Keratinocyte (primary cell): ENCODE measurements around the gene SCN1B. TPM values are rescaled to one million over a fixed set of nuclear protein-coding genes. Genes with fewer than 3 reads are reported as not detected.

ENCODE experiments used
- DNase-seq: peaks from one replicate; pipeline ENCODE4 v3.0.0-alpha.2; 2011; ENCODE audit warnings: low read depth, missing footprints, low spot score
- FAIRE-seq: peaks from 2 replicates; lab custom pipeline; 2011; peaks lifted over from hg19 to GRCh38; lab: Jason Lieb, UNC
- H2AFZ ChIP-seq: 2 replicates; pipeline ENCODE4 v1.6.0; 2012; ENCODE audit warnings: low read length, control low read depth, inconsistent platforms; ENCODE audit not compliant: control insufficient read depth
- H3K27ac ChIP-seq: 2 replicates; pipeline ENCODE4 v1.5.1; 2011; ENCODE audit warnings: low read length; ENCODE audit not compliant: control insufficient read depth, insufficient read depth
- H3K27me3 ChIP-seq: 3 replicates; pipeline ENCODE4 v1.6.0; 2011; ENCODE audit warnings: low read length; ENCODE audit not compliant: control insufficient read depth, insufficient read depth; ENCODE audit errors: extremely low read depth
- H3K36me3 ChIP-seq, 2 experiments: 2 replicates in 1 of 2; 3 replicates in 1 of 2; pipeline ENCODE4 v1.5.1; 2011; ENCODE audit warnings: low read length in 2 of 2, mild to moderate bottlenecking in 1 of 2; ENCODE audit not compliant: control insufficient read depth in 2 of 2, insufficient read depth in 2 of 2; ENCODE audit errors: extremely low read depth in 1 of 2
- H3K4me1 ChIP-seq: 3 replicates; pipeline ENCODE4 v1.5.1; 2011; ENCODE audit warnings: low read length; ENCODE audit not compliant: control insufficient read depth, insufficient read depth; ENCODE audit errors: extremely low read depth
- H3K4me2 ChIP-seq: 3 replicates; pipeline ENCODE4 v1.6.0; 2011; ENCODE audit warnings: low read depth, low read length; ENCODE audit not compliant: control insufficient read depth, insufficient read depth; ENCODE audit errors: extremely low read depth
- H3K4me3 ChIP-seq, 3 experiments: fragments of 200-600 bp in 1 of 3; sonication (generic) in 1 of 3; 2 replicates in 2 of 3; 3 replicates in 1 of 3; pipeline ENCODE4 v1.5.1; 2011 to 2016; ENCODE audit warnings: low read length in 3 of 3, mild to moderate bottlenecking in 3 of 3, control low read depth in 2 of 3, inconsistent platforms in 1 of 3, low read depth in 1 of 3, mixed read lengths in 1 of 3, mixed run types in 1 of 3, moderate library complexity in 1 of 3; ENCODE audit not compliant: control insufficient read depth in 2 of 3, insufficient read depth in 2 of 3; ENCODE audit errors: extremely low read depth in 1 of 3
- H3K79me2 ChIP-seq: 2 replicates; pipeline ENCODE4 v1.6.0; 2012; ENCODE audit warnings: low read length; ENCODE audit not compliant: control insufficient read depth, insufficient read depth
- H3K9ac ChIP-seq: 3 replicates; pipeline ENCODE4 v1.6.0; 2011; ENCODE audit warnings: low read length; ENCODE audit not compliant: control insufficient read depth, insufficient read depth; ENCODE audit errors: extremely low read depth
- H3K9me1 ChIP-seq: 3 replicates; pipeline ENCODE4 v1.6.0; 2011; ENCODE audit warnings: low read length; ENCODE audit not compliant: control insufficient read depth, insufficient read depth; ENCODE audit errors: extremely low read depth
- H3K9me3 ChIP-seq: 2 replicates; pipeline ENCODE4 v1.5.1; 2012; ENCODE audit warnings: low read depth, low read length; ENCODE audit not compliant: control insufficient read depth
- H4K20me1 ChIP-seq: 3 replicates; pipeline ENCODE4 v1.6.0; 2011; ENCODE audit warnings: low read length; ENCODE audit not compliant: control insufficient read depth, insufficient read depth; ENCODE audit errors: extremely low read depth
- EZH2 ChIP-seq: IDR thresholded peaks from one replicate; pipeline ENCODE4 v1.6.1; 2012; ENCODE audit warnings: inconsistent platforms, mild to moderate bottlenecking, low read length, moderate library complexity
- dilution Hi-C: fragments of 300-500 bp; cut with MboI; formaldehyde crosslinking; loops from one replicate; pipeline ENCODE4 v1.7.0; 2020; ENCODE audit warnings: low sequenced_read_pairs; ENCODE audit not compliant: extremely low pct_ligation_motif_present
- polyA plus RNA-seq, 5 experiments: library from polyadenylated mRNA; depleted of rRNA in 3 of 5; stranded (reverse) in 3 of 5; stranded (forward) in 1 of 5; unstranded in 1 of 5; fragments of >200 nt; gene quantifications; 1 replicate in 1 of 5; 2 replicates in 3 of 5; 3 replicates in 1 of 5; pipeline versions ENCODE4 v1.2.1 to v1.2.3, GENCODE V29; 2011 to 2012; ENCODE audit warnings: missing spikeins in 2 of 5, low read depth in 1 of 5, low replicate concordance in 1 of 5
- TF ChIP-seq, protein P1 (sequence below), 3 experiments: IDR thresholded peaks in 1 of 3; conservative IDR thresholded peaks in 1 of 3; optimal IDR thresholded peaks in 1 of 3; 2 replicates in 2 of 3; 3 replicates in 1 of 3; pipeline versions ENCODE3 to v1.5.1; 2011; ENCODE audit warnings: low read length in 3 of 3, mild to moderate bottlenecking in 3 of 3, moderate library complexity in 2 of 3, control low read depth in 1 of 3, inconsistent platforms in 1 of 3; ENCODE audit not compliant: insufficient read depth in 2 of 3; ENCODE audit errors: extremely low read depth in 1 of 3

SCN1B gene
- polyA plus RNA-seq, 1 donor (not counting 4 experiments of a cell fraction or from before 2014, with no cell fraction given) = 0.30 TPM

- Histone ChIP-seq H2AFZ (no peak overlapping the region), H3K9me1 (no peaks in the 10 kb centered on the region), H3K79me2 (no peaks in the 10 kb centered on the region), H3K27me3 (peaks cover 10% of the 10 kb centered on the region), H3K27ac (no peak overlapping the region), H3K4me1 (peaks cover 2% of the 10 kb centered on the region), H3K4me3 (no peak overlapping the region), H4K20me1 (no peaks in the 10 kb centered on the region), H3K4me2 (no peak overlapping the region), H3K9ac (no peak overlapping the region), H3K9me3 (no peaks in the 10 kb centered on the region), H3K36me3 (no peaks in the 10 kb centered on the region)
- dilution Hi-C loops = no loop called here
- TF ChIP-seq EZH2 = no peak
- TF ChIP-seq, protein P1, sequence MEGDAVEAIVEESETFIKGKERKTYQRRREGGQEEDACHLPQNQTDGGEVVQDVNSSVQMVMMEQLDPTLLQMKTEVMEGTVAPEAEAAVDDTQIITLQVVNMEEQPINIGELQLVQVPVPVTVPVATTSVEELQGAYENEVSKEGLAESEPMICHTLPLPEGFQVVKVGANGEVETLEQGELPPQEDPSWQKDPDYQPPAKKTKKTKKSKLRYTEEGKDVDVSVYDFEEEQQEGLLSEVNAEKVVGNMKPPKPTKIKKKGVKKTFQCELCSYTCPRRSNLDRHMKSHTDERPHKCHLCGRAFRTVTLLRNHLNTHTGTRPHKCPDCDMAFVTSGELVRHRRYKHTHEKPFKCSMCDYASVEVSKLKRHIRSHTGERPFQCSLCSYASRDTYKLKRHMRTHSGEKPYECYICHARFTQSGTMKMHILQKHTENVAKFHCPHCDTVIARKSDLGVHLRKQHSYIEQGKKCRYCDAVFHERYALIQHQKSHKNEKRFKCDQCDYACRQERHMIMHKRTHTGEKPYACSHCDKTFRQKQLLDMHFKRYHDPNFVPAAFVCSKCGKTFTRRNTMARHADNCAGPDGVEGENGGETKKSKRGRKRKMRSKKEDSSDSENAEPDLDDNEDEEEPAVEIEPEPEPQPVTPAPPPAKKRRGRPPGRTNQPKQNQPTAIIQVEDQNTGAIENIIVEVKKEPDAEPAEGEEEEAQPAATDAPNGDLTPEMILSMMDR (optimal IDR thresholded peaks at IDR 0.05 in 1 of 3, IDR thresholded peaks at IDR 0.05 in 1 of 3, conservative IDR thresholded peaks at IDR 0.05 in 1 of 3; ENCODE audit: extremely low read depth in 1 of 3, insufficient read depth in 2 of 3, low read length in 3 of 3) = no peak
- FAIRE-seq (no peak), DNase-seq (no peak)
Observed at GRCh38 chr19:35042954-35043604, 12.8 kb downstream of the SCN1B start.

- Histone ChIP-seq H3K4me3 (no peak overlapping the region), H3K9me1 (no peaks in the 10 kb centered on the region), H3K9ac (no peak overlapping the region), H3K9me3 (no peaks in the 10 kb centered on the region), H3K27me3 (peaks cover 10% of the 10 kb centered on the region), H3K79me2 (no peaks in the 10 kb centered on the region), H2AFZ (no peak overlapping the region), H4K20me1 (no peaks in the 10 kb centered on the region), H3K4me1 (peaks cover 2% of the 10 kb centered on the region), H3K27ac (no peak overlapping the region), H3K36me3 (no peaks in the 10 kb centered on the region), H3K4me2 (no peak overlapping the region)
- FAIRE-seq (no peak), DNase-seq (no peak)
- dilution Hi-C loops = no loop called here
- no peak for TF ChIP-seq EZH2
- TF ChIP-seq, protein P1 (optimal IDR thresholded peaks at IDR 0.05 in 1 of 3, IDR thresholded peaks at IDR 0.05 in 1 of 3, conservative IDR thresholded peaks at IDR 0.05 in 1 of 3; ENCODE audit: extremely low read depth in 1 of 3, insufficient read depth in 2 of 3, low read length in 3 of 3) = no peak
Observed at GRCh38 chr19:35043906-35044305, 13.6 kb downstream of the SCN1B start.
